GM23338 (cell line): Measurements from ENCODE around the gene SULT6B1. TPM values are rescaled to one million over a fixed set of nuclear protein-coding genes. Genes with fewer than 3 reads are reported as not detected.

ENCODE experiments used
- ATAC-seq: fragments of 200-7000 bp; cut with Tn5 transposase; 3 replicates; pipeline ENCODE4 v1.9.1; 2020
- DNase-seq: peaks from one replicate; pipeline ENCODE4 v3.0.0-alpha.2; 2015; ENCODE audit warnings: low spot score
- H2AFZ ChIP-seq: fragments of 200-600 bp; sonication (generic); 2 replicates; pipeline ENCODE4 v1.8.0; 2016; ENCODE audit warnings: antibody characterized with exemption, mild to moderate bottlenecking, moderate library complexity
- H3F3A ChIP-seq: fragments of 200-600 bp; sonication (generic); replicated peaks from 2 replicates; pipeline ENCODE4 v1.8.0; 2017; ENCODE audit warnings: antibody characterized with exemption, mixed run types, low read depth
- H3K27ac ChIP-seq: fragments of 200-600 bp; sonication (generic); 2 replicates; pipeline ENCODE4 v1.6.1; 2016; ENCODE audit warnings: low read depth
- H3K27me3 ChIP-seq: fragments of 200-600 bp; sonication (generic); 2 replicates; pipeline ENCODE4 v1.8.0; 2016; ENCODE audit warnings: mild to moderate bottlenecking, mixed run types, moderate library complexity; ENCODE audit not compliant: insufficient read depth
- H3K36me3 ChIP-seq: fragments of 200-600 bp; sonication (generic); 2 replicates; pipeline ENCODE4 v1.8.0; 2016; ENCODE audit warnings: mild to moderate bottlenecking; ENCODE audit not compliant: insufficient read depth
- H3K4me1 ChIP-seq: fragments of 200-600 bp; sonication (generic); 2 replicates; pipeline ENCODE4 v1.8.0; 2016; ENCODE audit warnings: mild to moderate bottlenecking, moderate library complexity; ENCODE audit not compliant: insufficient read depth
- H3K4me2 ChIP-seq: fragments of 200-600 bp; sonication (generic); 2 replicates; pipeline ENCODE4 v1.7.1; 2017; ENCODE audit warnings: mixed run types
- H3K4me3 ChIP-seq: fragments of 200-600 bp; sonication (generic); 2 replicates; pipeline ENCODE4 v1.6.1; 2016; ENCODE audit warnings: mixed run types
- H3K79me2 ChIP-seq: fragments of 200-600 bp; sonication (generic); replicated peaks from 2 replicates; pipeline ENCODE4 v1.8.0; 2017; ENCODE audit warnings: mild to moderate bottlenecking; ENCODE audit not compliant: insufficient read depth
- H3K9me2 ChIP-seq: fragments of 200-600 bp; sonication (generic); 2 replicates; pipeline ENCODE4 v1.8.0; 2017; ENCODE audit not compliant: insufficient read depth
- H4K20me1 ChIP-seq: fragments of 200-600 bp; sonication (generic); replicated peaks from 2 replicates; pipeline ENCODE4 v1.8.0; 2017; ENCODE audit warnings: mild to moderate bottlenecking; ENCODE audit not compliant: insufficient read depth
- H3K27ac Mint-ChIP-seq: 2 replicates; pipeline ENCODE4 v1.8.0; 2020; ENCODE audit warnings: inconsistent platforms, mild to moderate bottlenecking, moderate library complexity, mixed read lengths
- H3K27me3 Mint-ChIP-seq: 3 replicates; pipeline ENCODE4 v1.8.0; 2022; ENCODE audit warnings: low read depth, mild to moderate bottlenecking, moderate library complexity, mixed read lengths, inconsistent platforms; ENCODE audit not compliant: insufficient read depth, poor library complexity
- H3K36me3 Mint-ChIP-seq: 3 replicates; pipeline ENCODE4 v1.8.0; 2021; ENCODE audit warnings: low read depth, mild to moderate bottlenecking, inconsistent platforms, moderate library complexity, mixed read lengths
- H3K4me1 Mint-ChIP-seq: 3 replicates; pipeline ENCODE4 v1.8.0; 2020; ENCODE audit warnings: mild to moderate bottlenecking, inconsistent platforms, mixed read lengths
- H3K4me3 Mint-ChIP-seq: 3 replicates; pipeline ENCODE4 v1.8.0; 2021; ENCODE audit warnings: moderate library complexity, mild to moderate bottlenecking, inconsistent platforms, mixed read lengths
- H3K9me3 Mint-ChIP-seq: 3 replicates; pipeline ENCODE4 v1.8.0; 2020; ENCODE audit warnings: moderate library complexity, mild to moderate bottlenecking, inconsistent platforms, mixed read lengths
- CREB1 ChIP-seq: fragments of 250-450 bp; sonication (Bioruptor Pico); IDR thresholded peaks from 2 replicates; pipeline ENCODE4 v1.5.0; 2020; ENCODE audit warnings: low read depth, mild to moderate bottlenecking, moderate library complexity
- ETS1 ChIP-seq: IDR thresholded peaks from 2 replicates; pipeline ENCODE4 v1.6.1; 2016; ENCODE audit warnings: antibody characterized with exemption
- EZH2 ChIP-seq: fragments of 200-600 bp; sonication (generic); IDR thresholded peaks from one replicate; pipeline ENCODE4 v1.8.0; 2017; ENCODE audit warnings: antibody characterized with exemption, mild to moderate bottlenecking, low read depth; ENCODE audit not compliant: unreplicated experiment
- EZH2phosphoT487 ChIP-seq: fragments of 200-600 bp; sonication (generic); IDR thresholded peaks from one replicate; pipeline ENCODE4 v1.8.1; 2018; ENCODE audit warnings: antibody characterized with exemption; ENCODE audit not compliant: unreplicated experiment
- JUNB ChIP-seq: IDR thresholded peaks from one replicate; pipeline ENCODE4 v1.6.1; 2016; ENCODE audit warnings: antibody characterized with exemption; ENCODE audit not compliant: unreplicated experiment
- NANOG ChIP-seq: IDR thresholded peaks from 2 replicates; pipeline ENCODE4 v1.6.1; 2016; ENCODE audit warnings: antibody characterized with exemption, borderline replicate concordance
- POLR2AphosphoS5 ChIP-seq: IDR thresholded peaks from 2 replicates; pipeline ENCODE4 v1.6.1; 2016; ENCODE audit warnings: antibody characterized with exemption, low read depth
- REST ChIP-seq: IDR thresholded peaks from one replicate; pipeline ENCODE4 v1.6.1; 2018; ENCODE audit warnings: antibody characterized with exemption; ENCODE audit not compliant: unreplicated experiment
- STAT1 ChIP-seq: IDR thresholded peaks from one replicate; pipeline ENCODE4 v1.6.1; 2016; ENCODE audit warnings: antibody characterized with exemption; ENCODE audit not compliant: unreplicated experiment
- ZNF114 ChIP-seq: fragments of 250-450 bp; sonication (Bioruptor Pico); IDR thresholded peaks from 2 replicates; pipeline ENCODE4 v1.5.0; 2020; ENCODE audit warnings: mild to moderate bottlenecking, moderate library complexity
- ZNF331 ChIP-seq: fragments of 250-450 bp; sonication (Bioruptor Pico); IDR thresholded peaks from 2 replicates; pipeline ENCODE4 v1.5.0; 2020; ENCODE audit warnings: low read depth, mild to moderate bottlenecking, moderate library complexity
- polyA plus RNA-seq: library from polyadenylated mRNA; unstranded; fragments of >200 nt; fragmentation: Nextera tagmentation; extraction: Ambion mirVana; gene quantifications from 2 replicates; pipeline ENCODE4 v1.2.1, GENCODE V29; 2016
- total RNA-seq: library from RNA; depleted of rRNA; stranded (reverse); fragments of >200 nt; shearing (Covaris generic); gene quantifications from 2 replicates; pipeline ENCODE4 v1.2.3, GENCODE V29; 2014
- TF ChIP-seq, protein P1 (sequence below): fragments of 250-450 bp; sonication (Bioruptor Pico); IDR thresholded peaks from 2 replicates; pipeline ENCODE4 v1.5.0; 2020; ENCODE audit warnings: mild to moderate bottlenecking, moderate library complexity

SULT6B1 gene
- total and polyA plus RNA-seq, 2 experiments from 2014 or later: not detected

DNA sequence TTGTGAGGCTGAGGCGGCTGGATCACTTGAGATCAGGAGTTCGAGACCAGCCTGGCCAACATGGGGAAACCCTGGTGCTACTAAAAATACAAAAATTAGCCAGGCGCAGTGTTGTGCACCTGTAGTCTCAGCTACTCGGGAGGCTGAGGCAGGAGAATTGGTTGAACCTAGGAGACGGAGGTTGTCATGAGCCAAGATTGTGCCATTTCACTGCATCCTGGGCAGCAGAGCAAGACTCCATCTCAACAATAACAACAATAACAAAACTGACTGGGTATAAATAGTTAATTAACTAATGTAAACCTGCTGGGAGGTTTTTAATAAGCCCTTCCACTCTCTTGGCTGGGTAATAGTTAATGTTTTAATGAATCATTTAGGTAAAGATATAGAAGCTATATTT, 7.8 kb downstream of the SULT6B1 start:
- peaks cover 16% of the 10 kb centered on the region for H3K4me1 ChIP-seq
- Mint-ChIP-seq H3K27me3 (peaks cover 4% of the 10 kb centered on the region), H3K27ac (peak overlapping the region; percentile 14; the same call in 1 of the 2 replicates), H3K4me1 (peaks cover 25% of the 10 kb centered on the region), H3K9me3 (no peaks in the 10 kb centered on the region; the same call in 2 of the 3 replicates), H3K4me3 (no peak overlapping the region), H3K36me3 (no peaks in the 10 kb centered on the region)
- H3K27me3 ChIP-seq: no peaks in the 10 kb centered on the region
- H3K4me2 ChIP-seq: no peak overlapping the region
- TF ChIP-seq REST: no peak
- no peak for TF ChIP-seq JUNB
- TF ChIP-seq CREB1 (CRISPR knock-in tag): no peak
- TF ChIP-seq, protein P1, sequence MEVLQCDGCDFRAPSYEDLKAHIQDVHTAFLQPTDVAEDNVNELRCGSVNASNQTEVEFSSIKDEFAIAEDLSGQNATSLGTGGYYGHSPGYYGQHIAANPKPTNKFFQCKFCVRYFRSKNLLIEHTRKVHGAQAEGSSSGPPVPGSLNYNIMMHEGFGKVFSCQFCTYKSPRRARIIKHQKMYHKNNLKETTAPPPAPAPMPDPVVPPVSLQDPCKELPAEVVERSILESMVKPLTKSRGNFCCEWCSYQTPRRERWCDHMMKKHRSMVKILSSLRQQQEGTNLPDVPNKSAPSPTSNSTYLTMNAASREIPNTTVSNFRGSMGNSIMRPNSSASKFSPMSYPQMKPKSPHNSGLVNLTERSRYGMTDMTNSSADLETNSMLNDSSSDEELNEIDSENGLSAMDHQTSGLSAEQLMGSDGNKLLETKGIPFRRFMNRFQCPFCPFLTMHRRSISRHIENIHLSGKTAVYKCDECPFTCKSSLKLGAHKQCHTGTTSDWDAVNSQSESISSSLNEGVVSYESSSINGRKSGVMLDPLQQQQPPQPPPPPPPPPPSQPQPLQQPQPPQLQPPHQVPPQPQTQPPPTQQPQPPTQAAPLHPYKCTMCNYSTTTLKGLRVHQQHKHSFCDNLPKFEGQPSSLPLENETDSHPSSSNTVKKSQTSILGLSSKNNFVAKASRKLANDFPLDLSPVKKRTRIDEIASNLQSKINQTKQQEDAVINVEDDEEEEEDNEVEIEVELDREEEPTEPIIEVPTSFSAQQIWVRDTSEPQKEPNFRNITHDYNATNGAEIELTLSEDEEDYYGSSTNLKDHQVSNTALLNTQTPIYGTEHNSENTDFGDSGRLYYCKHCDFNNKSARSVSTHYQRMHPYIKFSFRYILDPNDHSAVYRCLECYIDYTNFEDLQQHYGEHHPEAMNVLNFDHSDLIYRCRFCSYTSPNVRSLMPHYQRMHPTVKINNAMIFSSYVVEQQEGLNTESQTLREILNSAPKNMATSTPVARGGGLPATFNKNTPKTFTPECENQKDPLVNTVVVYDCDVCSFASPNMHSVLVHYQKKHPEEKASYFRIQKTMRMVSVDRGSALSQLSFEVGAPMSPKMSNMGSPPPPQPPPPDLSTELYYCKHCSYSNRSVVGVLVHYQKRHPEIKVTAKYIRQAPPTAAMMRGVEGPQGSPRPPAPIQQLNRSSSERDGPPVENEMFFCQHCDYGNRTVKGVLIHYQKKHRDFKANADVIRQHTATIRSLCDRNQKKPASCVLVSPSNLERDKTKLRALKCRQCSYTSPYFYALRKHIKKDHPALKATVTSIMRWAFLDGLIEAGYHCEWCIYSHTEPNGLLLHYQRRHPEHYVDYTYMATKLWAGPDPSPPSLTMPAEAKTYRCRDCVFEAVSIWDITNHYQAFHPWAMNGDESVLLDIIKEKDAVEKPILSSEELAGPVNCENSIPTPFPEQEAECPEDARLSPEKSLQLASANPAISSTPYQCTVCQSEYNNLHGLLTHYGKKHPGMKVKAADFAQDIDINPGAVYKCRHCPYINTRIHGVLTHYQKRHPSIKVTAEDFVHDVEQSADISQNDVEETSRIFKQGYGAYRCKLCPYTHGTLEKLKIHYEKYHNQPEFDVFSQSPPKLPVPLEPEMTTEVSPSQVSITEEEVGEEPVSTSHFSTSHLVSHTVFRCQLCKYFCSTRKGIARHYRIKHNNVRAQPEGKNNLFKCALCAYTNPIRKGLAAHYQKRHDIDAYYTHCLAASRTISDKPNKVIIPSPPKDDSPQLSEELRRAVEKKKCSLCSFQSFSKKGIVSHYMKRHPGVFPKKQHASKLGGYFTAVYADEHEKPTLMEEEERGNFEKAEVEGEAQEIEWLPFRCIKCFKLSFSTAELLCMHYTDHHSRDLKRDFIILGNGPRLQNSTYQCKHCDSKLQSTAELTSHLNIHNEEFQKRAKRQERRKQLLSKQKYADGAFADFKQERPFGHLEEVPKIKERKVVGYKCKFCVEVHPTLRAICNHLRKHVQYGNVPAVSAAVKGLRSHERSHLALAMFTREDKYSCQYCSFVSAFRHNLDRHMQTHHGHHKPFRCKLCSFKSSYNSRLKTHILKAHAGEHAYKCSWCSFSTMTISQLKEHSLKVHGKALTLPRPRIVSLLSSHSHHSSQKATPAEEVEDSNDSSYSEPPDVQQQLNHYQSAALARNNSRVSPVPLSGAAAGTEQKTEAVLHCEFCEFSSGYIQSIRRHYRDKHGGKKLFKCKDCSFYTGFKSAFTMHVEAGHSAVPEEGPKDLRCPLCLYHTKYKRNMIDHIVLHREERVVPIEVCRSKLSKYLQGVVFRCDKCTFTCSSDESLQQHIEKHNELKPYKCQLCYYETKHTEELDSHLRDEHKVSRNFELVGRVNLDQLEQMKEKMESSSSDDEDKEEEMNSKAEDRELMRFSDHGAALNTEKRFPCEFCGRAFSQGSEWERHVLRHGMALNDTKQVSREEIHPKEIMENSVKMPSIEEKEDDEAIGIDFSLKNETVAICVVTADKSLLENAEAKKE (CRISPR knock-in tag): no peak
- no peak for TF ChIP-seq ZNF331 (CRISPR knock-in tag)
- TF ChIP-seq EZH2: no peak
- no peak for TF ChIP-seq POLR2AphosphoS5
- no peak for TF ChIP-seq NANOG
- TF ChIP-seq STAT1: no peak
- no peak for TF ChIP-seq EZH2phosphoT487
- no peak for TF ChIP-seq ETS1
- TF ChIP-seq ZNF114 (CRISPR knock-in tag): no peak
- no peaks in the 10 kb centered on the region for H4K20me1 ChIP-seq
- H3K36me3 ChIP-seq: no peaks in the 10 kb centered on the region
- no peak overlapping the region for H3K4me3 ChIP-seq
- H3K27ac ChIP-seq: no peak overlapping the region
- no peak overlapping the region for H2AFZ ChIP-seq
- H3K9me2 ChIP-seq: no peaks in the 10 kb centered on the region
- no peaks in the 10 kb centered on the region for H3K79me2 ChIP-seq
- DNase-seq: no peak
- H3F3A ChIP-seq: peaks cover 5% of the 10 kb centered on the region; the same call in 1 of the 2 replicates
- ATAC-seq: no peak
